GM21825 (cell line): Measurements from ENCODE around the gene ACP2.

Source experiments
- ATAC-seq: cut with Tn5 transposase; IDR thresholded peaks from one replicate; pipeline ENCODE4 v1.9.1; 2021; ENCODE audit warnings: mild to moderate bottlenecking, moderate library complexity; ENCODE audit not compliant: unreplicated experiment

ACP2 gene

DNA sequence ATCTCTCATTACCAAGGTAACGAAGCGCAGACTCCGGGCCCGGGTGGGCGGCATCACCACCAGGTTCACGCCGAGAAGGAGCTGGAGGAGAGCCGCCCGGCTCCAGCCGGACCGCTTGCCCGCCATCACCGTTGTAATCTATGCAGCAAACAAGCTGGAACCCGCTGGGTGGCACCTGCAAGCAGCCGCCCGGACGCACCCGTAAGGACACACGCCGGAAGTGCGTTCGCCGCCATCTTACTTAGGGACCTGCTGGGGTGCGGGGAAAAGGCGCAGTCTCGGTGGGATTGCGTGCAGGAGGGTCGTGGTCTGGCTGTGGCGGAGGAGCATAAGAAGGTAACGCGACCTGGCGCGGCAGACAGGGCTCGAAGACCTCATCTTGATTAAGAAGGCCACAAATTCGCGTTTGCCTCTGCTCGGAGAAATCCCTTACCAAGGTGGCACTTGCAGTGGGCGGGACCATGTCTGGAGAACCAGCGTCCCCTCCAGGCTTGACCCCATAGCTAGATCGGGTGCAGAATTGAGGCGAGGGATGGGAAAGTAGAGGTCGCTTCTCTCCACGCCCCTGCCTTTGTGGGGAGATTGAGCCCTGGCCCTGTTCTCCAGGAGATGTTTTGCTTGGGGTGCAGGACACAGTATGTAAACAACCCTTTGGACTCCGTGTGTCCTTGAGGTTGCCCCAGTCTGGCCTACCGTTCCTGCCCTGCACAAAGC is at the start of gene ACP2:
Gene ACP2 (minus strand): TSS at position 151 of the 714 bp plus-strand sequence. CDS start 25 bp downstream, at position 126.
- ATAC-seq, result peak; percentile 87

DNA sequence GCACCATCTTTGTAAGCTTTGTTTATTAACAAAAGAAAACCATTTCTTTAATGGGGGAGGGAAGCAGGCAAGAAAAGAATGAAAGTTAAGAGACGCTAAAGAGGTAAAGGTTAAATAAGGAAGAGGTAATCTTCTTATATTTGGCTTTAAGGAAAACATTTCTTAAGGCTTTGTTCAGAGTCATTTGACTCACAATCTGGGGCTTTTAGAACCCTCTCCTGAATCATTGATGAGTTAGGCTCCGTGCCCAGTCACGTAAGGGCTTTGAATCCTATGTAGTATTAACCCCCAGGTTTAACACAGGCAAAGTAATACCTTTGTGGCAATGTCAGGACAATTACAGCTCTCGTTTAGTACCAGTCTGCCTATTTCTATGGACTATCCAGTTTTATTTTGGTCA is 47.4 kb upstream of the ACP2 start:
- no peak for ATAC-seq

DNA sequence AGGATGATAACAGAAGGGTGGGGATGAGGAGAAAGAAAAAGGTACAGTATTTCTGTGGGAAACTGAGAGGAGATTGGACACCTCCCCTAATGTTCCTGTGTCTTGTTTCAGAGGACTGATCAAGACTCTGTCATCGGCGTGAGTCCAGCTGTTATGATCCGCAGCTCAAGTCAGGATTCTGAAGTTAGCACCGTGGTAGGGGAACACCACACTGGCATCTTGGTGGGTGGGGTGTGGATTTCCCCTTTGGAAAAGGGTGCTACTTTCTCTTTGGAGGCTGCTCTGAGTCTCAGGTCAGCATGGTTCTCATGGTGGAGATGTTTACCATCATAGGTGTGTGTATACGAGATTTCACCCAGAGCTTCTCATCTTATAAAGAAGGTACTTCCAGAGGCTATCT is 46.8 kb upstream of the ACP2 start:
- no peak for ATAC-seq

GRCh38 chr11:47289856-47290255 is 41.2 kb upstream of the ACP2 start:
- ATAC-seq, result no peak

- no peak for ATAC-seq
Observed at GRCh38 chr11:47288066-47288465, 39.5 kb upstream of the ACP2 start.

GRCh38 chr11:47285969-47286770 is 37.6 kb upstream of the ACP2 start:
- ATAC-seq, result no peak

DNA sequence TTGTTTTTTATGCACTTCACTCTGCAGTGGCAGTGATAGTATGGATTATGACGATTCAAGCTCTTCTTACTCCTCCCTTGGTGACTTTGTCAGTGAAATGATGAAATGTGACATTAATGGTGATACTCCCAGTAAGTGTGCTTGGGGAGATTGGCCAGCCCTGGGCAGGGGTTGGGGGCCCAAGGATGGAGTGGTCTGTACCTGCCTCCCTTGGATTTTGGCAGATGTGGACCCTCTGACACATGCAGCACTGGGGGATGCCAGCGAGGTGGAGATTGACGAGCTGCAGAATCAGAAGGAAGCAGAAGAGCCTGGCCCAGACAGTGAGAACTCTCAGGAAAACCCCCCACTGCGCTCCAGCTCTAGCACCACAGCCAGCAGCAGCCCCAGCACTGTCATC is 35.5 kb upstream of the ACP2 start:
- ATAC-seq, result no peak

- no peak for ATAC-seq
Observed at GRCh38 chr11:47282462-47282861, 33.8 kb upstream of the ACP2 start.

GRCh38 chr11:47280860-47281259 is 32.2 kb upstream of the ACP2 start:
- ATAC-seq, result no peak

DNA sequence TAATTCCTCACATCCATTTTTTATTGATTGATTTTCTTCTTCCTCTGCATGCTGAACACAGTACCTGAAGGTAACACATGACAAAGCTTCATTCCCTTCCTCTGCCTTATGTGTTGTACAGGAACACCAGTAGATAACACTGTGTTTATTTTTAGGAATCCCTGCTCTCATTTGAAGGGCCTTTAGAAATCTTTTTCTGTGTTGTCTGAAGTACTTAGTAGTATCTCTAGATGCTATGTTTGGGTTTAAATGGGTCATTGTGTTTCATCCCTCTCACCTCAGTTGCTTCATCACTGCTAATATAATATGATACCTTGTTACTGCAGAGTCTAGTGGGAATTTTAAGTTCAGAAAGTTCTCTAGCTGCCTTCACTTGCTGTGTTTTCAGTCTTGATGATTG is 31.5 kb upstream of the ACP2 start:
- no peak for ATAC-seq

DNA sequence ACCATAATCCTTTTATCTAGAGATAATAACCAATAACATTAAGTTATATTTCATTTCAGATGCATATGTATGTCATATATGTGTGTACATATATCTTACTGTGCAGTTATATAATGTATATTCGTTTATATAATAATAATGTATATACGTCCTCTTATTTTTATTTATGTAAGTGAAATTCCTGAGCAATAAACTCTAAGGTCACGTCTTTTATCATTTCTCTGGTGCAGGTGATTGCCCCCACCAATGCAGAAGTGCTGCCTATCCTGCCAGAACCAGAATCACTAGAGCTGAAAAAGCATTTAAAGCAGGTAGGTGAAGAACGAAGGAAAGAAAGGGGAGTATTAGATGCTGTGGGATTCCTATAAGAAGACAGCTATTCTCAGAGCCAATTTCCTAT is 30.2 kb upstream of the ACP2 start:
- ATAC-seq, result no peak

- ATAC-seq, result no peak
Observed at GRCh38 chr11:47278058-47278457, 29.4 kb upstream of the ACP2 start.

DNA sequence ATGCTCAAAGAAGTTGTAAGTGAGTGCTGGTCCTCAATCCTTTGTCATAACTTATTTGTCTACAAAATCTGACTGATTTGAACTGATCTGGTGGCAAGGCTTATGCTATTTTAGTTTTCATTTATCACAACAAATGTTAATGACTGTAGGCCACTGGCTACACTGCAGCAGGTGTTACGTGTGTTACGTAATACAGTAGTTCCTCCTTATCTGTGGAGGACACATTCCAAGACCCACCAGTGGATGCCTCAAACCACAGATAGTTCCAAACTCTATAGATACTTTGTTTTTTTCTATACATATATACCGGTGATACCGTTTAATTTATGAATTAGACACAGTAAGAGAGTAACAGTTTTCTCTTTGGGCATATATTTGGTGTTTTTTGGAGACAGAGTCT is 28.3 kb upstream of the ACP2 start:
- no peak for ATAC-seq

DNA sequence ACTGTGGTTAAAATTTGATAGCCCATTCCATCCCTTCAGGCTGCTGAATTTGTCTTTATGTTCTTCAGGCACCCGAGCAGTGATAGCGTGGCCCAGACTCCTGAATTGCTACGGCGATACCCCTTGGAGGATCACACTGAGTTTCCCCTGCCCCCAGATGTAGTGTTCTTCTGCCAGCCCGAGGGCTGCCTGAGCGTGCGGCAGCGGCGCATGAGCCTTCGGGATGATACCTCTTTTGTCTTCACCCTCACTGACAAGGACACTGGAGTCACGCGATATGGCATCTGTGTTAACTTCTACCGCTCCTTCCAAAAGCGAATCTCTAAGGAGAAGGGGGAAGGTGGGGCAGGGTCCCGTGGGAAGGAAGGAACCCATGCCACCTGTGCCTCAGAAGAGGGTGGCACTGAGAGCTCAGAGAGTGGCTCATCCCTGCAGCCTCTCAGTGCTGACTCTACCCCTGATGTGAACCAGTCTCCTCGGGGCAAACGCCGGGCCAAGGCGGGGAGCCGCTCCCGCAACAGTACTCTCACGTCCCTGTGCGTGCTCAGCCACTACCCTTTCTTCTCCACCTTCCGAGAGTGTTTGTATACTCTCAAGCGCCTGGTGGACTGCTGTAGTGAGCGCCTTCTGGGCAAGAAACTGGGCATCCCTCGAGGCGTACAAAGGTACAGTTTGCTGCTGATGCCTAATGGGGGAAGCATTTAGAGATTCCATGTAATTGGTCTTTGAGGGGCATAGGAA is 26.1 kb upstream of the ACP2 start:
- ATAC-seq, result no peak

DNA sequence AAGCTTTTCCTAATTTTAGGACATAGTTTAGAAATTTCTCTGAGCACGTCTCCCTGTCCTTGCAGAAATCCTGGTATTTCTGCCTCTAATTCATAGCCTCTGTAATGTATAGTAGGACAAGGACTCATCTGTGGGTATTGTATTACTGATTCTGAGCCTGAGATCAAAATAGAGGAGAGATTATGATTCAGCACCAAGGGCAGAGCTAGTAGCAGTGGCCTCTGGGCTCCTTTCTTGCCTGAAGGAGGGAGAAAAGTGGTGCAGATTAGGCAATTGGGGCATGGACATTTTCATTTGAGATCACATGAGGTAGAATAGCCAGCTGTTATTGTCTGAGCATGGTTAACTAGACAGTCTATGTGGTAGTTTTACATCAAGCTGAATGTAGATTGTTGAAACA is 24.1 kb upstream of the ACP2 start:
- ATAC-seq, result no peak

GRCh38 chr11:47271961-47272661 is 23.5 kb upstream of the ACP2 start:
- ATAC-seq, result no peak

GRCh38 chr11:47271328-47271727 is 22.7 kb upstream of the ACP2 start:
- no peak for ATAC-seq

GRCh38 chr11:47270331-47271271 is 22.0 kb upstream of the ACP2 start:
- ATAC-seq, result no peak

DNA sequence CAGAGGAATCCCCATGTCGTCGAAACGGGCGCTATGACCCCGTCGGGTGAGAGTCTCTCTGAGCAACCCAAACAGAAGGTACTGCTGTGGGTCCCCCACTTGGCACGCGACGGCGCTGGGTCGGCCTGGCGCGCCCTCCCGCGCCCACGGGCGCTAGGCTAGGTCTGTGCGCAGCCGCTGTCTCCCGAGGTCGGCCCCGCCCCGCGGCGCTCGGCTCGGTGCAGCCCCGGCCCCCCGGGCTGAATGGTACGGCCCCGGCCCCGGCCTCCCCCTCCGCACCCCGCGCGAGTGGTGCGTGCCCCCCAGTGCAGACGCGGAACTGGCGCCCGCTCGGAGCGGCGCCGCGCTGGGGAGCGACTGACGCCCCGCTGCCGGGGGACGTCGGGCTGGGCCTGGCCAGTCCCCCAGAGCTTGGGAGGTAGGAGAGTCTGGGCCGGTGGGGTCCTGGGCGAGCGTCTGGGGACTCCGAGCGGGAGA is 21.3 kb upstream of the ACP2 start, which contains the start of gene MADD:
Gene MADD (plus strand): TSS at position 305 of the 477 bp plus-strand sequence.
- peak; percentile 63 for ATAC-seq
